Lower leg skin (tissue), 4 donors: ENCODE measurements around the gene CDCP1. TPM values are rescaled to one million over a fixed set of nuclear protein-coding genes. Genes with fewer than 3 reads are reported as not detected.

ENCODE experiments used
- DNase-seq, 2 donors: peaks; one replicate each; pipeline ENCODE4 v3.0.0-alpha.2; 2019; ENCODE audit warnings: low spot score in 2 of 2
- H3K4me3 ChIP-seq: fragments of 200-600 bp; sonication (generic); 2 replicates; pipeline ENCODE4 v1.5.1; 2017; ENCODE audit warnings: mild to moderate bottlenecking, low read depth; ENCODE audit not compliant: poor library complexity, severe bottlenecking
- POLR2A ChIP-seq, 2 donors: fragments of 450-650 bp; IDR thresholded peaks; one replicate each; pipeline ENCODE4 v1.6.1; 2016 to 2017; ENCODE audit warnings: antibody characterized with exemption in 2 of 2, mild to moderate bottlenecking in 1 of 2, moderate library complexity in 1 of 2
- WGBS, 2 donors: methylation state at CpG; one replicate each; pipeline ENCODE4 v1.1.5; 2018; 5-methylcytosine and 5-hydroxymethylcytosine counted together
- intact Hi-C: fragments of 100-400 bp; cut with DNase I; formaldehyde crosslinking; loops from one replicate; pipeline ENCODE4 v1.15.0; 2023; ENCODE audit warnings: low total_unique reads
- total RNA-seq, 4 donors: library from RNA; depleted of rRNA; stranded (reverse); fragments of >200 nt; gene quantifications; one replicate each; pipeline ENCODE4 v1.1.0, GENCODE V29; 2016
- TF ChIP-seq, protein P1 (sequence below), 3 donors: fragments of 450-650 bp; IDR thresholded peaks; one replicate each; pipeline ENCODE4 v1.5.1; 2016; ENCODE audit warnings: antibody characterized with exemption in 3 of 3, mild to moderate bottlenecking in 3 of 3, moderate library complexity in 2 of 3

The CDCP1 gene
- total RNA-seq, 4 donors from 2014 or later: 43.8 to 79.0 (median 57.1) TPM

DNA sequence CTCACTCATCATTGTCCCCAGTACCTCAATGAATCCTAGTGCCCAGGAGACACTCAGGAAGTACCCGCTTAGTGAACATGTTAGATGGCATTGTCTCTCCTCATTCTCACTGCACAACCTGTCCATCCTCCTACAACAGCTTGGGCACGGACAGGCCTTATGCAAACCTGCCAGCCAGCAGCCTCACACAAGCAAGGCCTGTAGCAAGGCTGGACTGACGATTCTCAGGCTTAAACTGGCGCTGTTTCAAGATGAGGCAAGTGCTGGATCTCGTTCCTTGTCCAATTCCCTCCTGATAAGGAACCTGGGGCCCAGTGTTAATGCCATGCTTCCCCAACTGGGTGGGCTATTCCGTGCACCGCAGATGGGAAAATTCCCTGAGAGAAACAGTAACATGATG, 59.0 kb downstream of the CDCP1 start:
- TF ChIP-seq, protein P1, sequence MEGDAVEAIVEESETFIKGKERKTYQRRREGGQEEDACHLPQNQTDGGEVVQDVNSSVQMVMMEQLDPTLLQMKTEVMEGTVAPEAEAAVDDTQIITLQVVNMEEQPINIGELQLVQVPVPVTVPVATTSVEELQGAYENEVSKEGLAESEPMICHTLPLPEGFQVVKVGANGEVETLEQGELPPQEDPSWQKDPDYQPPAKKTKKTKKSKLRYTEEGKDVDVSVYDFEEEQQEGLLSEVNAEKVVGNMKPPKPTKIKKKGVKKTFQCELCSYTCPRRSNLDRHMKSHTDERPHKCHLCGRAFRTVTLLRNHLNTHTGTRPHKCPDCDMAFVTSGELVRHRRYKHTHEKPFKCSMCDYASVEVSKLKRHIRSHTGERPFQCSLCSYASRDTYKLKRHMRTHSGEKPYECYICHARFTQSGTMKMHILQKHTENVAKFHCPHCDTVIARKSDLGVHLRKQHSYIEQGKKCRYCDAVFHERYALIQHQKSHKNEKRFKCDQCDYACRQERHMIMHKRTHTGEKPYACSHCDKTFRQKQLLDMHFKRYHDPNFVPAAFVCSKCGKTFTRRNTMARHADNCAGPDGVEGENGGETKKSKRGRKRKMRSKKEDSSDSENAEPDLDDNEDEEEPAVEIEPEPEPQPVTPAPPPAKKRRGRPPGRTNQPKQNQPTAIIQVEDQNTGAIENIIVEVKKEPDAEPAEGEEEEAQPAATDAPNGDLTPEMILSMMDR (IDR thresholded peaks at IDR 0.05): no peak
- no peak for TF ChIP-seq POLR2A (IDR thresholded peaks at IDR 0.05)
- no peak overlapping the region for H3K4me3 ChIP-seq
- 82 to 88% methylated on average over 7 of the region's 7 CpGs for WGBS, 2 donors
- intact Hi-C loops: no loop called here
- DNase-seq: no peak

DNA sequence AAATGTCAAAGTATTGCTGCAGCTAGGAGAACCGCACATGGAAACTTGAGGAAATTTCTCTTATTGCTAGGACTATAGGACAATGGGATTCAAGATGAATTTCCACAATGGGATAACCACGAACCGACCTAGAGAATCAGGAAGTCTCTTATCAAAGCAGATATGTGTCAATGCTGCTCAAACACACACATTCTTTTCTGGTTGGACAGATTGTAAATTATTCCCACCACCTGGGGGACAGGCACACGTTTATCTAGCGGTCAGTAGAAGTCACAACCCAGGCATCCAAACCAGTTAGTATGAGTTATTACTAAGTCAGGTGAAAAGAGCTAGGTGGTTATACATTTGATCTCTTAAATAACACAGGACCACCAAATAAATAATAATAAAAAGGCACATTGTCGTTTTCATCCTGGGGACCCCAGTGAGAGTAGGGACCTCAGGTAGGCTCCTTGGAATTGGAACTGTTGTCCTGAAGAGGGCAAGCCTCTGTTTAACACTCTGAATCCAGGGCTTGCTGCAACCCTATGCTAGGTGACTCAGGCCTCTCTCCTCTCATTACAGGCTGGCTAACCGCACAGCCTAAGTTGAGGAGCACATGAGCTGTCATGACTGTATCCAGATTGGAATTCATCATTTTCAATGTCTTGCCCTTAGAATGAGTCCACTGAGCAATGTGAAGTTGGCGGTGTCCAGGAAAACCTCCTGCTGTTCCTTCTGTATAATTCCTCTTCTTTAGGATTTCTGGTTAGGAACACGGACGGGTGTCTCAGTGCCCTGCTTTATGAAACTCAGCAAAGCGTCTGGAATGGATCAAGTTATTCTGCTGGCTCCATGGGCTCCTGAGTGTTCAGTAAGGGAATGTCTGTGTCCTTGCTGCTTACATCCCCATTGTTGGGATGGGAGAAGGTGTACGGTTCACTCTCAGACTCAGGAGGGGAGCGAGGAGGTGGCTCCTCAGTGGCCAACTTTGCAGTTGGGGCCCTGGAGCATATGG, 61.1 kb downstream of the CDCP1 start:
- WGBS, 2 donors: 85 to 89% methylated on average over 13 of the region's 13 CpGs
- H3K4me3 ChIP-seq: no peak overlapping the region
- intact Hi-C loops: no loop called here
- TF ChIP-seq, protein P1 (IDR thresholded peaks at IDR 0.05): no peak
- TF ChIP-seq POLR2A (IDR thresholded peaks at IDR 0.05): no peak
- DNase-seq: no peak

DNA sequence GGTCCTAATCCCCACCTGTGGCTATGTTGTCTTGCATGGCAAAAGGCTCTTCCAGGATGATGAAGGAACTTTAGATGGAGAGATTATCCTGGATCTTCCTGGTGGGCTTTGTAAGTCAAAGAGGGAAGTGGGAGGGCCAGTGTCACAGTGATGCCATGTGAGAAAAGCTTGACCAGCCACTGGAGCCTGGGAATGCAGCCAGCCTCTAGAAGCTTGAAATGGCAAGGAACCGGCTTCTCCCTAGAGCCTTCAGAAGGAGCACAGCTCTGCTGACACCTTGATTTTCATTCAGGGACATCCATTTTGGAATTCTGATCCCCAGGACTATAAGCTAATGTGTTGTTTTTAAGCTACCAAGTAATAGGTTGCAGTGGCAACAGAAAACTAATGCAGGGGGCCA, 61.8 kb downstream of the CDCP1 start:
- intact Hi-C loops: no loop called here

DNA sequence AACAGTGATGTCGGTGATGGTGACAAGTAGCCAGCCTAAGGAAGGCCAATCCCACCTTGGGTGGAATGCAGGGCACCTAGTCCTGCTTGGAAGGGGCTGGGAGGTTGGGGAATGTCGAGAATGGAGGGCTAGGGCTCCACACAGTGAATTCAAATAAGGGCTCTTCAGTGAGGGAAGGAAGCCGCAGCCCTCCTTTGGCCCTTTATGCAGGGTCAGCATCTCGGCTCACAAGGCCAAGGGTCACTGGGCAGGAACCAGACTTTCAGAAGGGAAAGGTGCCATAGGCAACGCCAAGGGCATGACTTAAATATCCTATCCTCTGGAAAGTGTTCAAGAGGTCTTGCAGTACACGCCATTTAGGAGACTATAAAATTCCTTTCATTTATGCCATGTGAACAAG, 63.2 kb downstream of the CDCP1 start:
- WGBS, 2 donors: 66 to 69% methylated on average over 6 of the region's 6 CpGs
- TF ChIP-seq, protein P1 (IDR thresholded peaks at IDR 0.05): no peak
- TF ChIP-seq POLR2A (IDR thresholded peaks at IDR 0.05): no peak
- intact Hi-C loops: no loop called here
- H3K4me3 ChIP-seq: no peak overlapping the region
- DNase-seq: no peak

More for the DNA sequence above, 61.8 kb downstream of the CDCP1 start:
- 78 to 82% methylated on average over 1 of the region's 1 CpG for WGBS, 2 donors
- H3K4me3 ChIP-seq: no peak overlapping the region
- TF ChIP-seq POLR2A (IDR thresholded peaks at IDR 0.05): no peak
- TF ChIP-seq, protein P1 (IDR thresholded peaks at IDR 0.05): no peak
- no peak for DNase-seq

DNA sequence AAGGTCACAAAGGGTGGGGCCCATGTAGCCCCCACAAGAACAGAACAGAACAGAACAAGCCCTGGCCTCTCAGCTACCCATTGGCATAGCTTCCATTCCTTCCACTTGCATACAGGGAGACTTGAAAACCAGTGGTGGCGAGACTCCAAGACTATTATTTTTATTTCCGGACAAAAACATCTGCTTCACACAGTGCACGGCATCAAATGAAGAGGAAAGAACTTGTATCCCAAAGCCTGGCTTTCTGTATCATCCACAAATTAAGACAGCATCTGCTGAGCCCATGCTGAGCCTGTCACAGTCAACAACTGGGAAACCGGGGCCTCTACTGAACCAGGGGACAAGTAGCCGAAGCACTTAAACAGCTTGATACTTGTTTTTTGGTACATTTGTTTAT, 64.0 kb downstream of the CDCP1 start:
- TF ChIP-seq, protein P1 (IDR thresholded peaks at IDR 0.05): no peak
- no peak for TF ChIP-seq POLR2A (IDR thresholded peaks at IDR 0.05)
- intact Hi-C loops: no loop called here
- WGBS, 2 donors: 42 to 51% methylated on average over 5 of the region's 5 CpGs
- no peak for DNase-seq
- H3K4me3 ChIP-seq: no peak overlapping the region
